GM12873 (cell line): ENCODE results near the gene LTB4R.

Experiments used
- CTCF ChIP-seq: IDR thresholded peaks from 2 replicates; pipeline ENCODE4 v1.5.1; 2012; ENCODE audit warnings: low read depth, mild to moderate bottlenecking, moderate library complexity, low read length, control low read depth; ENCODE audit not compliant: insufficient read depth; ENCODE audit errors: missing control alignments

The LTB4R gene

GRCh38 chr14:24280797-24281460 is 30.4 kb upstream of the LTB4R start:
- no peak for TF ChIP-seq CTCF

GRCh38 chr14:24281636-24282035 is 29.7 kb upstream of the LTB4R start:
- TF ChIP-seq CTCF = no peak

- no peak for TF ChIP-seq CTCF
Measured at GRCh38 chr14:24282736-24283135, 28.6 kb upstream of the LTB4R start.

GRCh38 chr14:24283796-24284460 is 27.4 kb upstream of the LTB4R start:
- no peak for TF ChIP-seq CTCF

GRCh38 chr14:24284501-24285035 is 26.7 kb upstream of the LTB4R start:
- no peak for TF ChIP-seq CTCF

GRCh38 chr14:24285351-24285750 is 26.0 kb upstream of the LTB4R start:
- no peak for TF ChIP-seq CTCF

- no peak for TF ChIP-seq CTCF
Measured at GRCh38 chr14:24286996-24287395, 24.3 kb upstream of the LTB4R start.
